MM.1S (cell line): ENCODE results near the gene MLC1.
A peak's percentile ranks its signal among the peaks of the same experiment; 100 is the strongest.

Experiments used
- DNase-seq: peaks from one replicate; pipeline ENCODE4 v3.0.0-alpha.2; 2015
- H2AFZ ChIP-seq: fragments of 300-600 bp; sonication (generic); 2 replicates; pipeline ENCODE4 v1.6.0; 2016; ENCODE audit warnings: antibody characterized with exemption, low read length
- H3F3A ChIP-seq: fragments of 300-600 bp; sonication (generic); 2 replicates; pipeline ENCODE4 v1.6.1; 2016; ENCODE audit warnings: mild to moderate bottlenecking, antibody characterized with exemption, low read length, moderate library complexity, mixed read lengths; ENCODE audit not compliant: insufficient read depth
- H3K27ac ChIP-seq: fragments of 300-600 bp; sonication (generic); 2 replicates; pipeline ENCODE4 v1.5.1; 2016; ENCODE audit warnings: mild to moderate bottlenecking, low read length
- H3K27me3 ChIP-seq: fragments of 300-600 bp; sonication (generic); replicated peaks from 2 replicates; pipeline ENCODE4 v1.6.0; 2016; ENCODE audit warnings: low read length; ENCODE audit not compliant: insufficient read depth
- H3K36me3 ChIP-seq: fragments of 300-600 bp; sonication (generic); replicated peaks from 2 replicates; pipeline ENCODE4 v1.6.1; 2016; ENCODE audit warnings: mild to moderate bottlenecking, low read length, mixed read lengths; ENCODE audit not compliant: insufficient read depth
- H3K4me1 ChIP-seq: fragments of 300-600 bp; sonication (generic); 2 replicates; pipeline ENCODE4 v1.6.1; 2016; ENCODE audit warnings: low read length, mixed read lengths
- H3K4me2 ChIP-seq: fragments of 300-600 bp; sonication (generic); 2 replicates; pipeline ENCODE4 v1.6.0; 2016; ENCODE audit warnings: low read depth, low read length
- H3K4me3 ChIP-seq: fragments of 300-600 bp; sonication (generic); 2 replicates; pipeline ENCODE4 v1.5.1; 2016; ENCODE audit warnings: low read length, mixed read lengths
- H3K79me2 ChIP-seq: fragments of 300-600 bp; sonication (generic); 2 replicates; pipeline ENCODE4 v1.6.1; 2016; ENCODE audit warnings: mixed run types, low read length, mixed read lengths
- H3K9ac ChIP-seq: fragments of 300-600 bp; sonication (generic); 2 replicates; pipeline ENCODE4 v1.6.1; 2016; ENCODE audit warnings: low read length, mixed read lengths
- H3K9me2 ChIP-seq: fragments of 300-600 bp; sonication (generic); replicated peaks from 2 replicates; pipeline ENCODE4 v1.6.1; 2016; ENCODE audit warnings: mild to moderate bottlenecking, low read length, mixed read lengths; ENCODE audit not compliant: insufficient read depth
- H3K9me3 ChIP-seq: fragments of 300-600 bp; sonication (generic); replicated peaks from 2 replicates; pipeline ENCODE4 v1.6.1; 2016; ENCODE audit warnings: mild to moderate bottlenecking, low read length, mixed read lengths; ENCODE audit not compliant: insufficient read depth
- H4K20me1 ChIP-seq: fragments of 300-600 bp; sonication (generic); 2 replicates; pipeline ENCODE4 v1.6.1; 2016; ENCODE audit warnings: mild to moderate bottlenecking, low read length, moderate library complexity, mixed read lengths; ENCODE audit not compliant: insufficient read depth
- EZH2 ChIP-seq: fragments of 300-600 bp; sonication (generic); optimal IDR thresholded peaks from 2 replicates; pipeline ENCODE3; 2017; ENCODE audit warnings: low read depth, mild to moderate bottlenecking, antibody characterized with exemption, low read length, mixed read lengths
- EZH2phosphoT487 ChIP-seq: fragments of 300-600 bp; sonication (generic); IDR thresholded peaks from 2 replicates; pipeline ENCODE4 v1.6.1; 2018; ENCODE audit warnings: antibody characterized with exemption, low read length
- TF ChIP-seq, protein P1 (sequence below): fragments of 300-600 bp; sonication (generic); IDR thresholded peaks from 2 replicates; pipeline ENCODE4 v1.5.1; 2016; ENCODE audit warnings: antibody characterized with exemption, low read length, mixed read lengths

Gene MLC1

DNA sequence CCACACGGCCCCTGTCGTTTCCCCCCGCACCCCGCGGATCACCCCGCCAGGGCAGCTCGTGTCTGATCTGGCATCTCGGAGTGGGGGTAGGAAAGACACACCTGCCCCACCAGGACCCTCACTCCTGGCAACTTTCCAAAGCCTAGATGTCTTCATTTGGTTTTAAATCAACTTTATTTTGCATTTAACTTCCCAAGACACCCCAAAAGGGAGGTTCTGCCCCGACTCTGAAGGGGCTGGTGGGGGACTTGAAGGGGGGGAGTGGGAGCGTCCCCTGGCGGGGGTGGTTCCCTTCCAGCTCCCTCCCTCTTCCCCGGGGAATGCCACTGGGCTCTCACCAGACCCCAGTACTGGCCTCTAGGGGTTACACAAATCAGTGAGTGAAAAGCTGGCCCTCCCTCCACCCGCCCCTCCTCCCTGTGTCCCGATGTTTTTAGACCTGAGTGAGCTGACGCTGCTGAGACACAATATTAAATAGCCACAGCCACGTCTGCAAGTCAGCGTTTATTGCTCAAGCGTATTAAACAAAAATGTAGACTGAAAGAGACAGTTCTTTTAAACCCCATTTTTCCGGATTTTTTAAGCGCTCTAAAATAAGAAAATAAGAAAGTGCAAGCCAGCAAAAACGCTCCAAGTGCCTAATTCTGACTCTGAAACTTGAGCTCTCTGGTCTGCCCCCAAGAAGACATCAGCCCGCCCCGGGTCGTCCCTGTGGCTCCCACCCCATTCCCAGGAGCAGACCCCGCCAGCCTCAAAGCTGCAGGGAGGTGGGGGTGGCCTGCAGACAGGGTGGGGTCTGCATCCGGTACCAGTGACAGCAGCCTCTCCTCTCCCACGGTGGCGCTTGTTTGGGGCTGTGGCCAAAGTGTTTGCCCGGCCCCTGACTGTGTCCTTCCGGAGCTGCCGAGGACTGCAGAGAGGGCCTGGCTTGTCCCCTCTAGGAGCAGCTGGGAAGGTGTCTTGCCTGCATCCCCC, 26.0 kb downstream of the MLC1 start:
- Histone ChIP-seq H3K9me2 (no peaks in the 10 kb centered on the region), H3F3A (peaks cover 4% of the 10 kb centered on the region; the same call in 1 of the 2 replicates), H3K27me3 (peaks cover 49% of the 10 kb centered on the region), H3K4me1 (peaks cover 7% of the 10 kb centered on the region; the same call in 1 of the 2 replicates), H3K4me2 (peak overlapping the region; percentile 63), H3K27ac (peak overlapping the region; percentile 34; the same call in 1 of the 2 replicates), H3K9ac (no peak overlapping the region), H4K20me1 (no peaks in the 10 kb centered on the region), H3K4me3 (peak overlapping the region; percentile 12; the same call in 1 of the 2 replicates), H2AFZ (peak overlapping the region; percentile 58), H3K36me3 (no peaks in the 10 kb centered on the region), H3K9me3 (no peaks in the 10 kb centered on the region), H3K79me2 (no peaks in the 10 kb centered on the region)
- TF ChIP-seq EZH2 (no peak), EZH2phosphoT487 (no peak)
- TF ChIP-seq, protein P1, sequence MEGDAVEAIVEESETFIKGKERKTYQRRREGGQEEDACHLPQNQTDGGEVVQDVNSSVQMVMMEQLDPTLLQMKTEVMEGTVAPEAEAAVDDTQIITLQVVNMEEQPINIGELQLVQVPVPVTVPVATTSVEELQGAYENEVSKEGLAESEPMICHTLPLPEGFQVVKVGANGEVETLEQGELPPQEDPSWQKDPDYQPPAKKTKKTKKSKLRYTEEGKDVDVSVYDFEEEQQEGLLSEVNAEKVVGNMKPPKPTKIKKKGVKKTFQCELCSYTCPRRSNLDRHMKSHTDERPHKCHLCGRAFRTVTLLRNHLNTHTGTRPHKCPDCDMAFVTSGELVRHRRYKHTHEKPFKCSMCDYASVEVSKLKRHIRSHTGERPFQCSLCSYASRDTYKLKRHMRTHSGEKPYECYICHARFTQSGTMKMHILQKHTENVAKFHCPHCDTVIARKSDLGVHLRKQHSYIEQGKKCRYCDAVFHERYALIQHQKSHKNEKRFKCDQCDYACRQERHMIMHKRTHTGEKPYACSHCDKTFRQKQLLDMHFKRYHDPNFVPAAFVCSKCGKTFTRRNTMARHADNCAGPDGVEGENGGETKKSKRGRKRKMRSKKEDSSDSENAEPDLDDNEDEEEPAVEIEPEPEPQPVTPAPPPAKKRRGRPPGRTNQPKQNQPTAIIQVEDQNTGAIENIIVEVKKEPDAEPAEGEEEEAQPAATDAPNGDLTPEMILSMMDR = no peak
- peak; percentile 75 for DNase-seq

DNA sequence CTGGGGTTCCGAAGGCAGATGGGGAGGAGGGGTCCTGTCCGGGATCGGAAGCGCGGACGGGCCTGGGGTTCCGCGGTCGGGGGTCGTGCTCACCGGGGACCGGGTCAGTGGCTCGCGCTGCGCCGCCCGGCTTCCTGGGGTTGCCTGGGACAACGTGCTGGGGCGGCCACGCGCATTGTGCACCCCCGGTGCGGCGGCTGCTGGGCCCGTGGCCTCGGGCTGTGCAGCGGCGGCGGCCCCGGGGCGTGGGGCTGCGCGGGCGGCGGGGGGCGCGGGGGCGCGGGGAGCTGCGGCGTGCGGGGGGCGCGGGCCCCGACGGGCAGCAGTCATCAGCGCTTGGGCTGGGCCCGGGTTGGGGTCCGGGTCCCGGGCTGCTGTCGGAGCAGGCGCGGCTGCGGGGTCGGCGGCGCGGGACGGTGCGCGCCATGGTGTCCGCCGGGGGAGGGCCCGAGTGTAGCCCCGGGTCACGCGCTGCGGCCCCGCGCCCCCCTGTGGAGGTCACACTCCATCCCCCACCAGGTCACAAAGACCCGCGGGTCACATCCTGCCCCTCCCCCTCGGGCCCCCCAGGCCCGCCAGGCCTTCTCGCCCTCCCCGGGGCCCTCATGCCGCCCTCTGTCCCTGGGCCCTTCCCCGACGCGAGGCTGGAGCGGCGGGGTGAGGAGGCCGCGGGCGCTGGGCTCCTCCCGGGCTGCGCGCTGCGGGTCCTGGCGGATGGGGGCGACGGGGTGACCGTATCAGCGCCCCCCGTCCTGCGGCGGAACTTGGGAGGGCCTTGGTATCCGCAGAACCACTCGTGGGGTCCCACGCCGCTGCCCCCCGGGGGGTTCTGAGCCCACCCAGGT, 26.9 kb downstream of the MLC1 start, which contains the start of gene TTLL8:
Gene TTLL8, minus strand, starts transcription at position 238 of the 845 bp plus-strand sequence.
- DNase-seq = no peak
- no peaks in the 10 kb centered on the region for H3K9me3 ChIP-seq
- peak within 1 kb of the TSS; percentile 58 for H2AFZ ChIP-seq
- H3K4me2 ChIP-seq = peak within 1 kb of the TSS; percentile 63
- H3K36me3 ChIP-seq = no peaks in the 10 kb centered on the region
- H3K9ac ChIP-seq = no peak within 1 kb of the TSS
- TF ChIP-seq, protein P1 = no peak
- TF ChIP-seq EZH2phosphoT487 (no peak), EZH2 (no peak)
- no peaks in the 10 kb centered on the region for H4K20me1 ChIP-seq
- peak within 1 kb of the TSS; percentile 12; the same call in 1 of the 2 replicates for H3K4me3 ChIP-seq
- H3K79me2 ChIP-seq = no peaks in the 10 kb centered on the region
- peaks cover 47% of the 10 kb centered on the region for H3K27me3 ChIP-seq
- H3K9me2 ChIP-seq = no peaks in the 10 kb centered on the region
- peaks cover 7% of the 10 kb centered on the region; the same call in 1 of the 2 replicates for H3K4me1 ChIP-seq
- H3K27ac ChIP-seq = peak within 1 kb of the TSS; percentile 34; the same call in 1 of the 2 replicates
- H3F3A ChIP-seq = peaks cover 5% of the 10 kb centered on the region; the same call in 1 of the 2 replicates

DNA sequence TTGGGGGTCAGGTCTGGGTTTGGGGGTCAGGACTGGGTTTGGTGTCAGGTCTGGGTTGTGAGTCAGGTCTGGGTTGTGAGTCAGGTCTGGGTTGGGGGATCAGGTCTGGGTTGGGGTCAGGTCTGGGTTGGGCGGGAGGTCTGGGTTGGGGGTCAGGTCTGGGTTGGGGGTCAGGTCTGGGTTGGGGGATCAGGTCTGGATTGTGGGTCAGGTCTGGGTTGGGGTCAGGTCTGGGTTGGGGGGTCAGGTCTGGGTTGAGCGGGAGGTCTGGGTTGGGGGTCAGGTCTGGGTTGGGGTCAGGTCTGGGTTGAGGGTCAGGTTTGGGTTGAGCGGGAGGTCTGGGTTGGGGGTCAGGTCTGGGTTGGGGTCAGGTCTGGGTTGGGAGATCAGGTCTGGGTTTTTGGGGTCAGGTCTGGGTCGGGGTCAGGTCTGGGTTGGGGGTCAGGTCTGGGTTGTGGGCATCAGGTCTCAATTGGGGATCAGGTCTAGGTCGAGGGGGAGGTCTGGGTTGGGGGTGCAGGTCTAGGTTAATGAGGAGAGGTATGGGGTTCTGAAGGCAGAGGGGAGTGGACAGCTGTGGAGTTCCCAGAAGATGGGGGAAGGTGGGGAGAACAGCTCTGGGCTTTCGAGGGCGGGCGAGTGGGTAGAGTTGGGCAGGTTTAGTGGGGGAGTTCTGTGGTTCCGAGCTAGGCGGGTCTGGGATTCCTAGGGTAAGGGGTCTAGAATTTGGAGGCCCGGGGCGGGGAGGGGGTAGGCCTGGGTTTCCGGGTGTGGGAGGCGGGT, 27.8 kb downstream of the MLC1 start:
- DNase-seq = no peak
- H3K9me2 ChIP-seq = no peaks in the 10 kb centered on the region
- no peak overlapping the region for H3K4me3 ChIP-seq
- H2AFZ ChIP-seq = no peak overlapping the region
- TF ChIP-seq EZH2phosphoT487 (no peak), EZH2 (no peak)
- TF ChIP-seq, protein P1 = no peak
- peaks cover 5% of the 10 kb centered on the region; the same call in 1 of the 2 replicates for H3F3A ChIP-seq
- no peaks in the 10 kb centered on the region for H3K36me3 ChIP-seq
- no peak overlapping the region for H3K9ac ChIP-seq
- no peak overlapping the region for H3K27ac ChIP-seq
- no peak overlapping the region for H3K4me2 ChIP-seq
- H3K27me3 ChIP-seq = peaks cover 48% of the 10 kb centered on the region
- H3K79me2 ChIP-seq = no peaks in the 10 kb centered on the region
- H3K4me1 ChIP-seq = peaks cover 7% of the 10 kb centered on the region; the same call in 1 of the 2 replicates
- H3K9me3 ChIP-seq = no peaks in the 10 kb centered on the region
- no peaks in the 10 kb centered on the region for H4K20me1 ChIP-seq
